ENCODE data around the gene EZR. TPM values are rescaled to one million over a fixed set of nuclear protein-coding genes. Genes with fewer than 3 reads are reported as not detected.

Gene EZR
- total RNA-seq, 1 experiment from 2014 or later, result 375 TPM

GRCh38 chr6:158739673-158740072 lies 79.5 kb downstream of the EZR start:
- Histone ChIP-seq H3K4ac (ENCODE audit: low read depth, low read length) (no peak overlapping the region), H3K4me1 (ENCODE audit: insufficient read depth, low read length) (no peaks in the 10 kb centered on the region), H2BK15ac (ENCODE audit: low read depth, low read length) (no peak overlapping the region), H3K79me2 (ENCODE audit: insufficient read depth, low read length) (no peaks in the 10 kb centered on the region), H2BK20ac (ENCODE audit: low read depth, low read length, poor library complexity, severe bottlenecking) (no peak overlapping the region), H4K5ac (ENCODE audit: insufficient read length, low read depth, low read length) (no peak overlapping the region), H3K23me2 (ENCODE audit: insufficient read length, low read depth, low read length, poor library complexity, severe bottlenecking) (no peaks in the 10 kb centered on the region), H2BK5ac (ENCODE audit: insufficient read length, low read length) (no peak overlapping the region), H4K91ac (ENCODE audit: insufficient read length, low read depth, low read length) (no peak overlapping the region), H2BK120ac (ENCODE audit: low read depth, low read length, poor library complexity, severe bottlenecking) (no peak overlapping the region), H3K4me2 (ENCODE audit: insufficient read depth, insufficient read length, low read length) (no peak overlapping the region), H2AFZ (ENCODE audit: low read length) (no peak overlapping the region), H3K9me3 (ENCODE audit: control insufficient read depth, low read depth, low read length) (no peaks in the 10 kb centered on the region), H3K23ac (ENCODE audit: insufficient read length, low read depth, low read length) (no peak overlapping the region), H4K20me1 (ENCODE audit: control insufficient read depth, insufficient read depth, insufficient read length) (no peaks in the 10 kb centered on the region), H3K9ac (ENCODE audit: extremely low read depth, insufficient read length, low read length) (no peak overlapping the region), H2BK12ac (ENCODE audit: insufficient read length, low read depth, low read length) (no peak overlapping the region), H3K18ac (ENCODE audit: insufficient read length, low read depth, low read length) (no peak overlapping the region), H3K79me1 (ENCODE audit: insufficient read depth, low read depth, low read length, poor library complexity, severe bottlenecking) (no peaks in the 10 kb centered on the region), H3K14ac (ENCODE audit: insufficient read depth, low read length) (no peak overlapping the region), H3T11ph (ENCODE audit: low read length) (no peak overlapping the region), H3K27ac (ENCODE audit: insufficient read length, low read depth, low read length) (no peak overlapping the region), H3K56ac (ENCODE audit: insufficient read length, low read depth, low read length) (no peak overlapping the region), H3K27me3 (ENCODE audit: insufficient read depth, low read length) (no peaks in the 10 kb centered on the region), H4K8ac (replicated peaks; ENCODE audit: insufficient read length, low read depth, low read length) (no peak overlapping the region), H2AK5ac (ENCODE audit: insufficient read length, low read length) (no peak overlapping the region)
- H3K27me3 Mint-ChIP-seq (ENCODE audit: low read depth), result peaks cover 6% of the 10 kb centered on the region
- TF ChIP-seq CTCF (conservative IDR thresholded peaks at IDR 0.05), result no peak
- no peak for DNase-seq
- H3K27ac Mint-ChIP-seq, result no peak overlapping the region
- H3K9me3 Mint-ChIP-seq, result peaks cover 8 to 10% of the 10 kb centered on the region in 2 experiments
- WGBS (ENCODE audit: extremely low coverage, insufficient read length, low lambda C conversion rate), result no CpG with 5 or more reads among the region's 1 CpG
- peaks cover 0 to 7% (median 7%) of the 10 kb centered on the region in 3 experiments; a peak in 4 of 7 replicates for H3K36me3 Mint-ChIP-seq (ENCODE audit: insufficient read depth in 1 of 3, low read depth in 3 of 3)
- H3K4me3 Mint-ChIP-seq, result no peak overlapping the region
- H3K4me1 Mint-ChIP-seq, result no peaks in the 10 kb centered on the region
